ENCODE data around the gene APPL2.
A peak's percentile ranks its signal among the peaks of the same experiment; 100 is the strongest.

Gene APPL2

DNA sequence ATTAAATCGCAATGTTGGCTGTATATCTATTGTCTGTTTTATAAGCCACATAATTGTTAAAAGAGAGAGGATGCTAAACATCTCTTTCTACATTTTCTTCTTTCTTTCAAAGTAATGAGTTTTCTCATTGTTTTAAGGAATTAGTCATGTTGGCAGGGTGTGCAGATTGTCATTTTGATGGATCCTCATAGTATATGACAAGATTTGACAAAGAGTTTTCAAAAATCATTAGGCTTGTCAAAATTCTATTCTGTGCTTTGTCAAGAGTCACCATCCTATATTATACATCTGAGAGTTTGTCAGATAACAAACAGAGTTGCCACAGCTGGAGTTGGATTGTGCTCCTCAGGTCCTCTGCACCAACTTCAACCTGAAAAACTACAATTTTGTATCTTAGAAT, 35.4 kb upstream of the APPL2 start:
- CTCF ChIA-PET, result interaction anchor here (2.0 kb wide), 1 partner anchor 8 kb away, joined by 6 read pairs; no protein-coding TSS in a partner anchor
- TF ChIP-seq, protein P1, sequence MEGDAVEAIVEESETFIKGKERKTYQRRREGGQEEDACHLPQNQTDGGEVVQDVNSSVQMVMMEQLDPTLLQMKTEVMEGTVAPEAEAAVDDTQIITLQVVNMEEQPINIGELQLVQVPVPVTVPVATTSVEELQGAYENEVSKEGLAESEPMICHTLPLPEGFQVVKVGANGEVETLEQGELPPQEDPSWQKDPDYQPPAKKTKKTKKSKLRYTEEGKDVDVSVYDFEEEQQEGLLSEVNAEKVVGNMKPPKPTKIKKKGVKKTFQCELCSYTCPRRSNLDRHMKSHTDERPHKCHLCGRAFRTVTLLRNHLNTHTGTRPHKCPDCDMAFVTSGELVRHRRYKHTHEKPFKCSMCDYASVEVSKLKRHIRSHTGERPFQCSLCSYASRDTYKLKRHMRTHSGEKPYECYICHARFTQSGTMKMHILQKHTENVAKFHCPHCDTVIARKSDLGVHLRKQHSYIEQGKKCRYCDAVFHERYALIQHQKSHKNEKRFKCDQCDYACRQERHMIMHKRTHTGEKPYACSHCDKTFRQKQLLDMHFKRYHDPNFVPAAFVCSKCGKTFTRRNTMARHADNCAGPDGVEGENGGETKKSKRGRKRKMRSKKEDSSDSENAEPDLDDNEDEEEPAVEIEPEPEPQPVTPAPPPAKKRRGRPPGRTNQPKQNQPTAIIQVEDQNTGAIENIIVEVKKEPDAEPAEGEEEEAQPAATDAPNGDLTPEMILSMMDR (IDR thresholded peaks at IDR 0.05; ENCODE audit: insufficient read depth, low read length, missing control alignments), result no peak
- DNase-seq (ENCODE audit: low read depth, low spot score), result no peak
- POLR2A ChIA-PET, result no interaction called here
- H3K4me3 ChIP-seq (ENCODE audit: low read depth, low read length), result no peak overlapping the region

GRCh38 chr12:105270671-105271255, 34.8 kb upstream of the APPL2 start:
- DNase-seq (ENCODE audit: low read depth, low spot score), result no peak
- ChIA-PET POLR2A (no interaction called here), CTCF (interaction anchor here (2.0 kb wide), 1 partner anchor 9 kb away, joined by 6 read pairs; no protein-coding TSS in a partner anchor)
- TF ChIP-seq, protein P1 (IDR thresholded peaks at IDR 0.05; ENCODE audit: insufficient read depth, low read length, missing control alignments), result no peak
- no peak overlapping the region for H3K4me3 ChIP-seq (ENCODE audit: low read depth, low read length)

DNA sequence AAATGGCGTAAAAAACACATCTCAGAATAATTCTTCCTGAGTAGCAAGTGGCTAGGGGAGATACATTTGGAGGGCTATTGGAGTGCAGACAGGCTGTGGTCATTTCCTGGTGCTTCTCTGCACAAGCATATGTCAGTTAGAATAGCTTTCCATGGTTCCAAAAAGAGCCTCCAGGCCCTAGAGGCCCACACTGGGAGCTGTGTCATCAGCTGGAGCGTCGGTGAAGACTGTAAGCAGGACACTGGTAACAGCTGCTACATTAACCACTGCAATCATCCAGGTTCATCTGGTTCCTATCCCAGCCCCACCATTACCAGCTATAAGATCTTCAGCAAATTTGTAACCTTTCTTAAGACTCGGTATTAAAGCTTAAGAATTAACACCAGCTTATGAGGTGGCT, 31.7 kb upstream of the APPL2 start:
- POLR2A ChIA-PET, result interaction anchor here (1.1 kb wide), 1 partner anchor 14 kb away, joined by 3 read pairs; no protein-coding TSS in a partner anchor
- H3K4me3 ChIP-seq (ENCODE audit: low read depth, low read length), result no peak overlapping the region
- CTCF ChIA-PET, result interaction anchor here (0.7 to 1.2 kb wide), 4 partner anchors 9 to 117 kb away, joined by 3 to 5 read pairs (median 4); no protein-coding TSS in a partner anchor

GRCh38 chr12:105264771-105265170, 28.8 kb upstream of the APPL2 start:
- no peak overlapping the region for H3K4me3 ChIP-seq (ENCODE audit: low read depth, low read length)
- TF ChIP-seq, protein P1 (IDR thresholded peaks at IDR 0.05; ENCODE audit: insufficient read depth, low read length, missing control alignments), result no peak
- DNase-seq (ENCODE audit: low read depth, low spot score), result no peak
- ChIA-PET POLR2A (no interaction called here), CTCF (no interaction called here)

More for the DNA sequence above, 31.7 kb upstream of the APPL2 start:
- DNase-seq (ENCODE audit: low read depth, low spot score), result no peak
- TF ChIP-seq, protein P1 (IDR thresholded peaks at IDR 0.05; ENCODE audit: insufficient read depth, low read length, missing control alignments), result no peak

DNA sequence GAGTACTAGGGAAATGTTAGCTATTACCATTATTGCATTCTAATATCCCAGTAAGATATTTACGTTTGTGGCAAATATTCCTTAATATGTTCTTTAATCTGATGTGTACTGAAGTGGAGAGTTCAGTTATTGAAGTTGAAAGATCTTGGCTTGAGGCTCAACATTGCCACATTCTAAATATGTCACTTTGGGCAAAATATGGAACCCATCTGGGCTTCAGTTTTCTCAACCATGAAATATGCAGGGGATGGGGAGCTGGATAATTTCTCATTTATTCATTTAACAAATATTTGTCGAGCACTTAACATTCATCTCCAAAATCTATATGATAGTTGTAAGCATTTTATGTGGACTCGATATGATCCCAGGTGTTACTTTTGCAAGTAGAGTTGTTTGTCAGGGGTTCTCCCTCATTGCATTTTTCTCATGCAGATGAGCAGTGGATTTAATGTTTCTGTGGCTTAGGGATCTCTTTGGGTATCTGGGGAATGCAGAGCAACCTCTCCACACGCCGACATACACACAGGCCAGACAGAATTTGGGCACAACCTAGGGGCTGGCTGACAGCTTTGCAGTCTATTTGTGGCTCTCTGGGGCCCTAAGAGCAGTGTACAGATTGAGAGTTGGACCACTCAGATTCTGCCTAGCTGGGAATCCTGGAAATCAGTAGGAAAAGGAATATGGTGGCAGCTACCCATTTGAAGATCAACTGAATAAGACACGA, 26.6 kb upstream of the APPL2 start:
- TF ChIP-seq, protein P1 (IDR thresholded peaks at IDR 0.05; ENCODE audit: insufficient read depth, low read length, missing control alignments), result peak; percentile 33
- DNase-seq (ENCODE audit: low read depth, low spot score), result no peak
- ChIA-PET POLR2A (interaction anchor here (0.5 to 1.2 kb wide), 2 partner anchors 29 to 52 kb away, joined by 3 to 4 read pairs; no protein-coding TSS in a partner anchor), CTCF (interaction anchor here (1.2 to 1.4 kb wide), 2 partner anchors 14 to 27 kb away, joined by 3 to 4 read pairs; partner anchors contain the start of gene APPL2)
- H3K4me3 ChIP-seq (ENCODE audit: low read depth, low read length), result no peak overlapping the region

GRCh38 chr12:105261010-105261409, 25.0 kb upstream of the APPL2 start:
- TF ChIP-seq, protein P1 (IDR thresholded peaks at IDR 0.05; ENCODE audit: insufficient read depth, low read length, missing control alignments), result no peak
- CTCF ChIA-PET, result interaction anchor here (0.8 to 1.7 kb wide), 5 partner anchors 8 to 44 kb away, joined by 3 to 7 read pairs (median 3); no protein-coding TSS in a partner anchor
- no peak for DNase-seq (ENCODE audit: low read depth, low spot score)
- H3K4me3 ChIP-seq (ENCODE audit: low read depth, low read length), result no peak overlapping the region
- POLR2A ChIA-PET, result no interaction called here

All from AG04449 (cell line).